ENCODE data around the gene ZNF490.
A peak's percentile ranks its signal among the peaks of the same experiment; 100 is the strongest.
"Not testable (repeated sequence)": the region's sequence is repeated elsewhere in the genome, so short reads cannot be mapped to it uniquely, and the experiment has no call there.

The ZNF490 gene

DNA sequence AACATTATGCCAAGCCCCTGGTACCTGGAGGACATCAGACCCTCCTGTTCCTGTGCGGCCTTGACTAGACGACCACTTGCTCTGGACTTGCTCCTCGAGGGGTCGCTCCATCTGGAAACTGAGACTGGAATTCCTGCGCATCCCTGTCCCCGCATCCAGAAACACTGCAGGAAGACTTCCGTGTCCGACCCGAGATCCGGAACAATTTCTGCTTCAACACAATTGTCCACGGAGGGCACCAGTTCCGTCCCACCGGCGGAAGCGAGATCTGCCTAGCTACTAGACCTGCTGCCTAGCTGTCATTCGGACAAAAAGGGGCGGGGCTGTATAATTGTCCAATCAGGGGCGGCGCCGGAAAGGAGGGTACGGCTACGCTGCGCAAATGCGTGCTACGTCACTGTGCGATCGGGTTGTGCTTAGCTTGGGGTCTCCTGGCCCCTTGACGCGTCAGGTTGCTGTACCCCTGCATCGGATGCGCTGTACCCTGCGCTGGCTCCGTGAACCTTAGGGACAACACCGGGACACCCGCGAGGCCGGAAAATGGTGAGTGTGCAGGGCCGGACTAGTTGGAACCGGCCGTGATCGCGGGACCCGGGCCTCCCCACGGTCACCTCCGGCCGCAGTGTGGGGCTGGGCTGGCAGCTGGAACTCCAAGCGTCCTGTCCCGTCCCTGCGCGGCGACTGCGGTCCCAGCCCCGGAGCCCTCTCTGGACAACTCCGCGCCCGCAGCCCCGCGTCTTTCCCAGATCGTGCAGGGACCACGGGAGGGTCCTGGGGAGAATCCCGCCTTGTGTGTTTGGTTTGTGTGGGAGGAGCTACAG lies at the start of gene ZNF490, which contains the start of gene ZNF791:
Gene ZNF490 (minus strand): TSS at position 274 of the 821 bp plus-strand sequence. CDS start 133 bp downstream, at position 141.
Gene ZNF791 (plus strand): TSS at position 381 of the 821 bp plus-strand sequence. CDS start 160 bp downstream, at position 541.
- peak; percentile 97 for DNase-seq

DNA sequence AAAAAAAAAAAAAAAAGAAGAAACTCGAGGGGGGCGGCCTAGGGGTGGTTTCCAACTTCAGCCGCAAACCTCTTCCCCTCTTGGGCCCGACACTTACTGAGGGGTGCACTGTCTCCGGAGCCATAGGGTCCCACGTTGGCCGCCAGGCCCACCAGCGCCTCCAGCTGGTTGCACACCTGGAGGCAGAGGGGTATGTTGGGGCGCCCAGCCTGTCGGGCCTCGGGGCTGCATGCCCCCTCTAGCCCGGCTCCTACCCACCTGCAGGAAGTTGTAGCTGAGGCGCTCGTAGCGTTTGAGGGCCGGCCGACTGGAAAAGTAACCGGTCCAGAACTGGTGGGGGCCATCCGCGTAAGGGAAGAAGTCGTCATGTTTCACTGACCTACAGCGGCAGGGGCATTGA lies 47.4 kb upstream of the ZNF490 start:
- no peak for DNase-seq

DNA sequence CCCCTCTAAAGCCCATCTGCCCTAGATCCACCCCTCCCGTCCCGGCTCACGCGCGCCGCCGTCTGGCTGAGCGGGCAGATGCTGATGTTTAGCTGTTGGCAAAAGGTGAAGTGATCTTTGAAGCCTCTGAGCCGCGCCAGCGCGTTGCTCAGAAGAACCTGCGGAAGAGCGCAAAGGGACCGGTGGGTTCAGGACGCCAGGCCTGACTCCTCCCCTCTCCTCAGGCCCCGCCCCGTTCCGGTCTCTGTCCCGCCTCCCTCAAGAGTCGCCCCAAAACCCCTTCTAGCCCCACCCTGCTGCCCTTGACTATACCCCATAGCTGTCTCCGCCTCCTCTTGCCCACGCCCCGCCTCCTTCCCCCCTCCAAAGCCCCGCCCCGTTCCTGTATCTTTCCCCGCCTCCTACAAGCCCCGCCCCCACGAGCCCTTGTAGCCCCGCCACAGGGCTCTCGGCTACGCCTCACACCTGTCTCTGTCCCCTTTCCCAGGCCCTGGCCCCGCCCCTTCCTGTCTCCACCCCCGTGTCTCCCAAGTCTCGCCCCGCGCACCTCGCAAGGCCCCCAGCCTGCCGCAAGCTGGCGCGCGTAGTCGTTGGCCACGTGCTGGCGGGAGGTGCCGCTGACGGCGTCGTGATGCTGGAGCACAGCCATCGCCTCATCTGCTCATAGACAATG lies 46.4 kb upstream of the ZNF490 start:
- DNase-seq, result no peak

DNA sequence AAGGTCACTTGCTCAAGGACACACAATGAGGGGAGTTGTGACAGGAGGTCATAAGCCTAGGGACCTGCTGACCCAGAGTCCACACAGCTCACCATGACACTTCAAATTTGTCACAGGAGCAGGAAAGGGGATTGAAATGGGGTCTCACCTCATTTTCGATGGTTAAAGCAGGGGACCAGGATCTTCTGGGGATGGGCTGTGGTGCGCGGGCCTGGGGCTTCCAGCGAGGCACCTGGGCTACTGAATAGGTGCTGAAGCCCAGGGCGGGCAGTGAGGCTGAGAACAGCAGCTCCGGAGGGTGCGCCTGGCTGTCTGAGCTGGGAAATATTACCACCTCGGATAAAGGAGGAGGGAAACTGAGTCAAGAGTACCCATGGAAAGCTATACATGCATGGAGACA lies 44.9 kb upstream of the ZNF490 start:
- no peak for DNase-seq

DNA sequence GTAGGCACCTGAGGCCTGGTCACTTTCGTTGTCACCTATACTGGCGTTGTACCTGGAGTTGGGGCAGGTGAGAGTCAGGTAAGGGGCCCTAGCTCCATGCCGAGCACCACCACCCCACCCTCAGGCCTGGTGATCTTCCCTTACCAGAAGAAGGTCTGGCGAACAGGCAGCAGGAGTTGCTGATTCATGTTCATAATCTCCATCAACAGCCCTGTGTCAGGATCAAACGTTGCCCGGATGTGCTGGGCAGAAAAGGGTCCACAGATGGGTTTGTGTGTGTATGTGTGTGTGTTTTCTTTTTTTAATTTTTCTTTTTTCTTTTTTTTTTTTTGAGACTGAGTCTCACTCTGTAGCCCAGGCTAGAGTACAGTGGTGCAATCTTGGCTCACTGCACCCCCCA lies 41.6 kb upstream of the ZNF490 start:
- DNase-seq, result no peak

DNA sequence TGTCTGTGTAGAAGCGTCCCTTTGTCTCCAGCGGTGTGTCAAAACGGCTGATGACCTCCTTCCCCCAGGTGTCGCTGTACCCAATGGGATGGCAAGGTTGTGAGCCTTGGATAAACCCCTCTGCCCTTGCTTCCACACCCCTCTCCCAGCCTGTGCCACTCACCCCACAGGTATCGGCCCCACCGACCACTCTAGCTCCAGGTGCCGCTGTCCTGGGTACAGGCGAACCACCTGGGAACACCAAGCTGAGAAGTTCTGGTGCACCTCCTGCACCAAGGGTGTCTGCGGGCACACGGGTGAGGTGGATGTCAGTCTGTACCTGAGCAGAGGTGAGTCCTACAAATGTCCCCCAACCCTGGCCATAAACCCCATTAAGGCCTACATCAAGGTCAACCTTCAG lies 39.3 kb upstream of the ZNF490 start:
- no peak for DNase-seq

DNA sequence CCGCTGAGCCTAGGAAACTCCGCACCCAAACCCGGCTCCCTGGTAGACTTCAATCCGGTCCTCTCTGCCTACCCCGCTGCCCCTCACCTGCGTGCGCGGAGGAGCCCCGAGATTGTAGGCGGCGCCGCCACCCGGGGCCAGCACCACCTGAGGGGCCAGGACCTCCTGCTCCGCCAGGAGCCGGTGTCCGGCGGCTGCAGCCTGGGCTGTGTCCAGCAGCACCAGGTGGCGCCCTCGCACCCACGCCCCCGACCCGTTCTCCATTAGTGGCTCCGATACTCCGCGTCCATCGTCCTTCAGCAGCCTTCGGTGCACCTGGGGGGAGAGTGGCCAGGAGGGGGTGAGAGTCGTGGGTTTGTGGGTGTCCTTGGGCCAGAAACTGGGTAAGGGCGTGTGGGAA lies 37.5 kb upstream of the ZNF490 start:
- DNase-seq, result no peak

DNA sequence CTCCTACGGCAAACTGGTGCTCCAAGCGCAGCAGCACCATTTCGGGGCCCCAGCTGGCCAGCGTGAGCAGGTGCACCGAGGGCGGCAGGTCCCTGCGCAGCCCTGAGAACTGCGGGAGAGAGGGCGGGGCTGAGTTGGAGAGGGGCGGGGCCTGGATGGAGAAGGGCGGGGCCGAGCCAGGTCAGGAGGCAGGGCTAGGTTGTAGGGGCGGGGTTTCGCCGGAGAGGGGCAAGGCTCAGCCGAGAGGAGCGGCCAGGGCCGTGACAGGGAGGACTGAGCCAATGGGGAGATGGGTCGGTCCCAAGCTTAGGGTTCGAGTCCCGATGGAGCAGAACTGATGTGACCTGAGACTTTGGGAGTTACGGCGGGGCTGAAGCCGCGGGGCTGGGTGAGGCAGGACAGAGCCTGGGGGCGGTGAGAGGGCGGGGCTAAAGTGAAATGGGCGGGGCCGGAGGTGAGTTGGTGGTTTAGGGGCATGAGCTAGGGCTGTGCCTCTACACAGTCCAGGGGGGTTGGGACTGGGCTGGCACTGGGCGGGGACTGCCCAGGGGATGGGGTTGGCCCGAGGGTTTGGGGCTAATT lies 37.0 kb upstream of the ZNF490 start:
- DNase-seq, result no peak

DNA sequence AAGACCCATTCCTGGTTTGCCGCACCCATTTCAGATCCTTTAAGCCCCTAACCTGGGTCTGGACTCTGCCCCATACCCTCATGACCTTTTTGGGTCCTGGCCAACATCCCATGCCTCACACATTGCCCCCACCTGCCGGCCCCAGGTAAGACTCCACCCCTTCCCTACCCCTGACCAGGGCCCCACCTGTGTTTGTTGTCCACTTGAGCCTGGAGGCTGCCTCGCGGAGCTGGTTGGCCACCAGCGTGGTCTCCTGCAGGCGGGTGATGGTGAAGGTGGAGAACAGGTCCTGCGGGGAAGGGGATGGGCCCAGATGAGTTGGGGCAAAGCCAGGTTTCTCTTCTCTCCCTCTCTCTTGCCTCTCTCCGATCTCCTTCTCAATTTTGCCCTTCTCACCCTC lies 36.4 kb upstream of the ZNF490 start:
- DNase-seq, result no peak

DNA sequence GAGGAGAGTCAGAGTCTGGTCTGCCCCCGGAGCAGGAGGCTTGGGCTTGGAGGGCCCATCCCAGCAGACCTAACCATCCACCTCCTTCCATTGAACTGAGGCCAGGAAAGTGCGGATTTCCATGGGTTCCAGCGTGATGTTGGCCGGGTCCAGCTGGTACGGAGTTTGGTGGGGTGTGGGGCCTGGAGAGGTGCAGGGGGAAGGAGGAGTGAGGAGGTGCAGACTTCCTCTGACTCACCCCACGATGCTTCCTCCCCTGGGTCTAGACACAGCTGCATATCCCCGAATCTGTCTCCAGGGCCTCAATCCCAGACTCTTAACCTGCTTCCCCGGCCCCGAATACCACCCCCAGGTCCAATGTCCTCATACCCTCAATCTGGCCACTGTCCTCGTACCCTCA lies 35.9 kb upstream of the ZNF490 start:
- DNase-seq, result no peak

DNA sequence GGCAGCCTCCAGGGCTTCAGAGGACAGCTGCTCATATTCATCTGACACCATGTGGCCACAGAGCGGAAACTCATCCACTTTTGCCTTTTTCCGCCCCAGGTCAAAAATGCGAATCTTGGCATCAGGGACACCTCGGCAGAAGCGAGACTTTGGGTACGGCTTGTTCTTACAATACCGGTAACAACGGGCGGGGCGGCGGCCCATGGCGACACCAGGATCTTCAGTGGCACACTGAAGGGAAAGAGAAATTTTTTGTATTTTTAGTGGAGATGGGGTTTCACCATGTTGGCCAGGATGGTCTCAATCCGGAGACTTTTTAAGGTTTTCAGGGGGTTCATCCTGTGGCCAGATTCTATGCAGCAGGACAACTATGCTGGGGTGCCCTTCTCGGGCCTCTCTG lies 33.1 kb upstream of the ZNF490 start:
- DNase-seq, result not testable (repeated sequence)

DNA sequence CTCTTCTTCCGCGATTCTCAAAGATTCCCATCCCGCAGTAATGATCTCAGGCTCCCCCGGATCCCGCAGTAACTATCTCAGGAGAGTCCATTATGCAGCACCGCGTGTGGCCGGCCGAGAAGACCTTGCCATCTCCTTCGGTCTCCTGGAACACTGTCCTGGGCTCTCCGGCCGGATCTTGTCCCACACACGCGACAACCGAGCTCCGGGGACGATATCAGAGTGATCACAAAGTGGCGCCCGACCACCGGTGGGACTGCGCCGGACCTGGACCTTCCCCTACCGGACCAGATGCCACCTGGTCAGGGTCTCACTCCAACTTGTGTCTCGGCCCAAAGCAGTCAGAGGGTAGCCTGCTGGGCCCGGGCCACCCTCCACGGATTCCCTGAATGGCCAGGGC lies 31.9 kb upstream of the ZNF490 start:
- no peak for DNase-seq

DNA sequence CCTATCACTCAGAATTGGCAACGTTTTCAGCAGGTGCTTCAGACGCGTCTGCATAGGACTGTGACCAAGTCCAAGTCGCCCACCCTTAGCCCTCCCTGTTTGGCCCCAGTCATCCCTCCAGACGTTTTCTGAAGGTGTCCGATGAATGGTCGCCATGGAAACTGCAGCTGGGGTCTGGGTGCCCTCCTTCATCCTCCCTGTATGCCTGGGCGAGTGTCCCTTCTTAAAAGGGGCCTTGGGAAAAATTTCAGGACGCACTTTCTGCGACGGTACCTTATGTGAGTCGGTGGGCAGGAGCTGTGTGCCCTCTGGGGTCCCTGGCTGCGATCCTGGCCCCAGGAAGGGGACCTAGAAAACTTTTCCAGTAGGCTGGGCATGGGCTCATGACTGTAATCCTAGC lies 30.8 kb upstream of the ZNF490 start:
- DNase-seq, result no peak

DNA sequence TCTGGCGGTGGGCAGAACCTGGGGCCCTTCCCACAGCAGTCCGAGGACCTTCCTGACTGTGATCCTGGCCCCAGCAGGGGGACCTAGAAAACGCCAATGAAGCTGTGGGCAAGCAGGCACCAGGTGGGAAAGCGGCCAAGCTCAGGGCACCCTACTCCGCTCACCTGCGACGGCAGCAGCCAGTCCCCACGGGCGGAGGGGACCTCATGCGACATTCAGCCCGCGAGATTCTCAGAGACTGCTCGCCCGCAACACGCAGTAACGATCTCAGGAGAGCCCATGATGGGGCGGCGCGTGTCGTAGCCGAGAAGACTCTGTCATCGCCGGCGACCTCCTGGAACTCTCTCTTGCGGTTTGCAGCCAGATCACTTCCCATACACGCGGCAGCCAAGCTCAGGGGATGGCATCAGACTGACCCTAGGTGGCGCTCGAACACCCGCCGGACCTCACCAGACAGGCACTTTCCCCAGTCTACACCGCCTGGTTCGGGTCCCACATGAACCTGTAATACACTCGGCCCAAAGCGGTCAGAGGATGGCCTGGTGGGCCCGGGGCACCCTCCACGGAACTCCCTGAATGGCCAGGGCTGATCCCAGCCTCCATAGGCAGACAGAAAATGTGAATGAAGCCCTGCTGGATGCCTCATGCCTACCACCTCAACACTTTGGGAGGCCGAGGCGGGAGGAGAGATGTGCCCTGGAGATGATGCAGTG lies 29.4 kb upstream of the ZNF490 start:
- peak; percentile 85 for DNase-seq

DNA sequence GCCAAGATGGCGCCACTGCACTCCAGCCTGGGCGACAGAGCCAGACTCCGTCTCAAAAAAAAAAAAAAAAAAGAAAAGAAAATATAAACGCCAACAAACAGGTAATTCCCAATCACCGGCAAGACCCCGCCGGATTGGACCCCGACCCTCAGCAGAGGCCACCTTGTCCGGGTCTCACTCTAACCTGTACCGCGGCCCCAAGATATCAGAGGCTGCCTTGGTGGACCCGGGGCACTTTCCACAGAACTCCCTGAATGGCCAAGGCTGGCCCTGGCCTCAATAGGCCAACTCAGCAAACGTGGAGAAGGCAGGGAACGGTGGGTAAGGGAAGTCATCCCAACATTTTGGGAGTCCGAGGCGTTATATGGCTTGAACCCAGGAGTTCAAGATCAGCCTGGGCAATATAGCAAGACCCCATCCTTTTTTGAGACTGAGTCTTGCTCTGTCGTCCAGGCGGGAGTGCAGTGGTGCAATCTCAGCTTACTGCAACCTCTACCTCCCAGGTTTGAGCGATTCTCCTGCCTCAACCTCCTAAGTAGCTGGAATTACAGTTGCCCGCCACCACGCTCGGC lies 28.1 kb upstream of the ZNF490 start:
- DNase-seq, result no peak

DNA sequence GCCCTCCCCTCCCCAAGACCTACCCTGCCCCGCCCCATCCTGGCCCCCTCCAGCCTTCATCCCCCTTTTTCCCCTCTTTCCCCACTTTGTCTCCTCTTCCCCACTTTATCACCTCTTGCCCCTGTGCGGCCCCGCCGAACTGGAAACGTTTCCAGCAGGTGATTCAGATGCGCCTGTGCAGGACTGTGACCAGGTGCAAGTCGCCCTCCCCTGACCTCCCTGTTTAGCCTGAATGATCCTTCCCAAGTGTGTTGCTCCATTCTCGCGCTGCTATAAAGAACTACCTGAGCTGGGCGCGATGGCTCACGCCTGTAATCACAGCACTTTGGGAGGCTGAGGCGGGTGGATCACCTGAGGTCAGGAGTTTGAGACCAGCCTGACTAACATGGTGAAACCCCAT lies 26.0 kb upstream of the ZNF490 start:
- DNase-seq, result no peak

DNA sequence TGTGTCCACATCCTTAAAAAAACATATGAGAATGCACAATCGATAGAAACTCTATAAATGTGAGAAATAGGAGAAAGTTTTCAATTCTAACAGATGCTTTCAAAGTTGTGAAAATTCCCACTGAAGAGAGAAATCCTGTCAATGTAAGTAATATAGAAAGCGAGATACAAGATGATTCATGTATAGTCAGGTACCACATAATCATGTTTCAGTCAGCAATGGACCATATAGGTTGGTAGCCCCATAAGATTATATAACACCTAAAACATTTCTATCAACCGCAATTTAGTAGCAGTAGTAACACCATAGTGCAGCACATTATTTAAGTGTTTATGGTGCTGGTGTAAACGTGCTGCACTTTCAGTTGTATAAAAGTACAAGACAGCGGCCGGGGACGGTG lies 18.6 kb upstream of the ZNF490 start:
- no peak for DNase-seq

DNA sequence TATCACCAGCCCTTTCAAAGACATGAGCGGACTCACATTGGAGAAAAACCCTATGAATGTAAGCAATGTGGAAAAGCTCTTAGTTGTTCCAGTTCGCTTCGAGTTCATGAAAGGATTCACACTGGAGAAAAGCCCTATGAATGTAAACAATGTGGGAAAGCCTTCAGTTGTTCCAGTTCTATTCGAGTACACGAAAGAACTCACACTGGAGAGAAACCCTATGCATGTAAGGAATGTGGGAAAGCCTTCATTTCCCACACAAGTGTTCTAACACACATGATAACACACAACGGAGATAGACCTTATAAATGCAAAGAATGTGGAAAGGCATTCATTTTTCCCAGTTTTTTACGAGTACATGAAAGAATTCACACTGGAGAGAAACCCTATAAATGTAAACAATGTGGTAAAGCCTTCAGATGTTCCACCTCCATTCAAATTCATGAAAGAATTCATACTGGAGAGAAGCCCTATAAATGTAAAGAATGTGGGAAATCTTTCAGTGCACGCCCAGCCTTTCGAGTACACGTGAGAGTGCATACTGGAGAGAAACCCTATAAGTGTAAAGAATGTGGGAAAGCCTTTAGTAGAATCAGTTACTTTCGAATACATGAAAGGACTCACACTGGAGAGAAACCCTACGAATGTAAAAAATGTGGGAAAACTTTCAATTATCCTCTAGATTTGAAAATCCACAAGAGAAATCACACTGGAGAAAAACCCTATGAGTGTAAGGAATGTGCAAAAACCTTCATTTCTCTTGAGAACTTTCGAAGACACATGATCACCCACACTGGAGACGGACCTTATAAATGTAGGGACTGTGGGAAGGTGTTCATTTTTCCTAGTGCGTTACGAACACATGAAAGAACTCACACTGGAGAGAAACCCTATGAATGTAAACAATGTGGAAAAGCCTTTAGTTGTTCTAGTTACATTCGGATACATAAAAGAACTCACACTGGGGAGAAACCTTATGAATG lies 17.7 kb upstream of the ZNF490 start:
- DNase-seq, result no peak

DNA sequence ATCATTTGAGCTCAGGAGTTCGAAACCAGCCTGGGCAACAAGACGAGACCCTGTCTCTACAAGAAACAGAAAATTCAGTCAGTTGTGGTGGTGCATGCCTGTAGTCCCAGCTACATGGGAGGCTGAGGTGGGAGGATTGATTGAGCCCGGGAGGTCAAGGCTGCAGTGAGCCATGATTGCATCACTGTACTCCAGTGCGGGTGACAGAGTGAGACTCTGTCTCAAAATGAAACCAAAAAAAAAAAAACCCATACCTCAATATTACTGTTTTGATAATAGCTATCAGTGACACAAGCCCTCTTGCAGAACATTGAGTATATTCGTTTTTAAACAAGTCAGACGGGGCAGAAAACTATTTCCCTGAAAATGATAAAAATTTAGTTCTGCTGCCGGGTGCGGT lies 16.3 kb upstream of the ZNF490 start:
- DNase-seq, result no peak

DNA sequence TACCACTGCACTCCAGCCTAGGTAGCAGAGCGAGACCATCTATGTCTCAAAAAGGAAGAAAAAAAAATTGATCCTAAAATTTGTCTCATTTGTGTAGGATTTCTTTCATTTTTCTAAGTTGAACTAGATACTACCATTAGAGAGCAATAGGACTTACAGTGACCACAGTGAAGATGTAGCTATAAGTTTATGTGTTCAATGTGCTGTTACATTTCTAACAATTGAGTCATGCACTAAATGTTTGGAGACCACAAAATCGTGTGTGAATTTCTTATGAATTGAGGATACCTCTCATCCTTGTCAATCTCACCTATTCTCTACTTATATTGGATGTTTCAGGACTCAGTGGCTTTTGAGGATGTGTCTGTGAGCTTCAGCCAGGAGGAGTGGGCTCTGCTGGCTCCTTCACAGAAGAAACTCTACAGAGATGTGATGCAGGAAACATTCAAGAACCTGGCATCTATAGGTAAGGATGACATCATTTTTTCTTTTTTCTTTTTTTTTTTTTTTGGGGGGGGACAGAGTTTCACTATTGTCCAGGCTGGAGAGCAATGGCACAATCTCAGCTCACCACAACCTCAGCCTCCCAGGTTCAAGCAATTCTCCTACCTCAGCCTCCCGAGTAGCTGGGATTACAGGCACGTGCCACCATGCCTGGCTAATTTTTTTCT lies 12.9 kb upstream of the ZNF490 start:
- no peak for DNase-seq

Data from CD4-positive, alpha-beta T cell treated with Interleukin-4 for 4 hours (primary cell).